Activated B cell treated with CpG ODN at 0.5 μM for 24 hours (primary cell): Measurements from ENCODE around the gene ZKSCAN5. TPM values are rescaled to one million over a fixed set of nuclear protein-coding genes. Genes with fewer than 3 reads are reported as not detected.

ENCODE experiments used
- ATAC-seq: fragments of 200-7000 bp; cut with Tn5 transposase; one replicate; pipeline ENCODE4 v1.10.0; 2021; ENCODE audit warnings: low read depth, mild to moderate bottlenecking, moderate library complexity
- CTCF ChIA-PET: fragments of 350-600 bp; sonication (Branson Sonifier 250); formaldehyde crosslinking; loops from one replicate; lab custom pipeline; 2021; ENCODE audit warnings: antibody characterized with exemption; lab: Charles Lee
- POLR2A ChIA-PET: fragments of 350-600 bp; sonication (Branson Sonifier 250); formaldehyde crosslinking; loops from one replicate; lab custom pipeline; 2021; ENCODE audit warnings: antibody characterized with exemption; lab: Charles Lee
- DNase-seq: peaks from one replicate; pipeline ENCODE4 v3.0.0; 2022
- H3K27ac Mint-ChIP-seq: one replicate; pipeline ENCODE4 v1.8.0; 2020; ENCODE audit warnings: mixed read lengths
- H3K27me3 Mint-ChIP-seq: one replicate; pipeline ENCODE4 v1.8.0; 2021; ENCODE audit warnings: mixed read lengths
- H3K36me3 Mint-ChIP-seq: one replicate; pipeline ENCODE4 v1.8.0; 2021; ENCODE audit warnings: low read depth, mixed read lengths
- H3K4me1 Mint-ChIP-seq: one replicate; pipeline ENCODE4 v1.8.0; 2021; ENCODE audit warnings: mixed read lengths
- H3K4me3 Mint-ChIP-seq: one replicate; pipeline ENCODE4 v1.8.0; 2020; ENCODE audit warnings: mild to moderate bottlenecking, mixed read lengths
- H3K9me3 Mint-ChIP-seq: one replicate; pipeline ENCODE4 v1.8.0; 2020; ENCODE audit warnings: mixed read lengths
- CTCF ChIP-seq: fragments of 200-600 bp; IDR thresholded peaks from one replicate; pipeline ENCODE4 v1.8.0; 2022; ENCODE audit warnings: antibody characterized with exemption, mild to moderate bottlenecking
- intact Hi-C: fragments of 100-400 bp; cut with micrococcal nuclease; formaldehyde crosslinking; loops from one replicate; pipeline ENCODE4 v1.15.1; 2024
- total RNA-seq: library from RNA; stranded (reverse); gene quantifications from 2 replicates; pipeline ENCODE4 v1.2.3, GENCODE V29; 2022

ZKSCAN5 gene
- total RNA-seq, 1 donor from 2014 or later: 10.3 TPM

GRCh38 chr7:99457650-99458493, 46.6 kb upstream of the ZKSCAN5 start:
- CTCF ChIA-PET: interaction anchor here (0.6 kb wide), 1 partner anchor 597 kb away, joined by 4 read pairs; no protein-coding TSS in a partner anchor
- Mint-ChIP-seq H3K4me1 (peaks cover 15% of the 10 kb centered on the region), H3K27me3 (no peaks in the 10 kb centered on the region), H3K4me3 (no peak overlapping the region), H3K36me3 (peaks cover 81% of the 10 kb centered on the region), H3K27ac (no peak overlapping the region), H3K9me3 (no peaks in the 10 kb centered on the region)
- POLR2A ChIA-PET: no interaction called here
- no peak for TF ChIP-seq CTCF
- ATAC-seq (no peak), DNase-seq (no peak)
- intact Hi-C loops: no loop called here

GRCh38 chr7:99459087-99459486, 45.4 kb upstream of the ZKSCAN5 start:
- intact Hi-C loops: no loop called here
- Mint-ChIP-seq H3K4me1 (peaks cover 22% of the 10 kb centered on the region), H3K27me3 (no peaks in the 10 kb centered on the region), H3K36me3 (peaks cover 76% of the 10 kb centered on the region), H3K27ac (no peak overlapping the region), H3K4me3 (no peak overlapping the region), H3K9me3 (no peaks in the 10 kb centered on the region)
- DNase-seq (no peak), ATAC-seq (peak; percentile 42)
- no peak for TF ChIP-seq CTCF
- POLR2A ChIA-PET: interaction anchor here (1.3 kb wide), 1 partner anchor 50 kb away, joined by 3 read pairs; the partner anchor contains the start of gene BUD31
- CTCF ChIA-PET: no interaction called here

DNA sequence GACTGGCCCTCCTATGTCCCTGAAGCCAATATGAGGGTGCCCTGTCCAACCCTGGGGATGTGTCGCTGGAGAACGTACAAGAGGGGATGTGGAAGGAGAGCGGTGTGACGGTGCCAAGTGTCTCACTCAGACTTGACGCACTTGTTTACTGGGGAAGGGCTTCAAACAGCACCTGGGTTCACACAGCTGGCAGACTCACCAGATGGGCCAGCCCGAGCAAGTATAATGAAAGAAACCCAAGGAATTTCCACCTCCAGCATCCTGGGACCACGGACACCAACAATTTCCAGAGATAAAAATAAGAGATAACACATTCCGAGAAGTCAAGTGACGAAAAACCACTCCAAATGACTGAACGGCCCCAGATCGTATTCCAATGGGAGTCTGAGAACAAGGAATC, 43.8 kb upstream of the ZKSCAN5 start:
- H3K9me3 Mint-ChIP-seq: no peaks in the 10 kb centered on the region
- intact Hi-C loops: no loop called here
- no peak for ATAC-seq
- TF ChIP-seq CTCF: no peak
- H3K4me3 Mint-ChIP-seq: no peak overlapping the region
- H3K4me1 Mint-ChIP-seq: peaks cover 36% of the 10 kb centered on the region
- peaks cover 64% of the 10 kb centered on the region for H3K36me3 Mint-ChIP-seq
- H3K27ac Mint-ChIP-seq: no peak overlapping the region
- no peak for DNase-seq
- ChIA-PET CTCF (no interaction called here), POLR2A (no interaction called here)
- no peaks in the 10 kb centered on the region for H3K27me3 Mint-ChIP-seq

GRCh38 chr7:99461221-99461620, 43.2 kb upstream of the ZKSCAN5 start:
- intact Hi-C loops: no loop called here
- no peaks in the 10 kb centered on the region for H3K27me3 Mint-ChIP-seq
- CTCF ChIA-PET: no interaction called here
- no peak for TF ChIP-seq CTCF
- no peak overlapping the region for H3K4me3 Mint-ChIP-seq
- peaks cover 62% of the 10 kb centered on the region for H3K36me3 Mint-ChIP-seq
- peaks cover 39% of the 10 kb centered on the region for H3K4me1 Mint-ChIP-seq
- no peak overlapping the region for H3K27ac Mint-ChIP-seq
- no peak for DNase-seq
- H3K9me3 Mint-ChIP-seq: no peaks in the 10 kb centered on the region
- POLR2A ChIA-PET: no interaction called here
- ATAC-seq: no peak

DNA sequence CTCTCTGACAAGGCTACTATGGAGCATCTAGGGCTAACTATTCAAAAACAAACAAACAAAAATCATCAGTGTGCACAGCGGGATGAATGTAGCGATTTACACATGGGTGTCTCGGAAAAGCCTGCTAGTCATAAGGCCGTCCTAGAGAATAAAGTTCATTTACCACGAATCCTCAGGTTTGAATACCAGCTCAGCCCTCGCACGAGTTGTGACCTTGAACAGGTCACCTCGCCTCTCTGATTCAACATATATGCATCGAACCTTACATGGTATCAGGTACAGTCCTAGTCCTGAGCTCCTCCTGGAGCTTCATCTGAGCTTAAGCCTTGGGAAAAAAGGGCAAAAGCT, 39.1 kb upstream of the ZKSCAN5 start:
- no peaks in the 10 kb centered on the region for H3K27me3 Mint-ChIP-seq
- intact Hi-C loops: loop anchor here (5.0 kb wide), 1 partner anchor 323 kb away; the partner anchor contains the start of gene SMURF1

More for the DNA sequence above, 39.1 kb upstream of the ZKSCAN5 start:
- ATAC-seq (no peak), DNase-seq (no peak)
- Mint-ChIP-seq H3K4me3 (peak overlapping the region; percentile 96), H3K4me1 (peaks cover 36% of the 10 kb centered on the region), H3K27ac (peak overlapping the region; percentile 90), H3K9me3 (no peaks in the 10 kb centered on the region), H3K36me3 (peaks cover 20% of the 10 kb centered on the region)
- ChIA-PET CTCF (no interaction called here), POLR2A (interaction anchor here (0.8 to 1.4 kb wide), 5 partner anchors 26 to 93 kb away, joined by 3 to 11 read pairs (median 9); partner anchors contain the start of genes BUD31, PDAP1, ZKSCAN5 and ZNF394)
- no peak for TF ChIP-seq CTCF
